Astrocyte (in vitro differentiated cells and primary cell): ENCODE measurements around the gene TENM4. TPM values are rescaled to one million over a fixed set of nuclear protein-coding genes. Genes with fewer than 3 reads are reported as not detected.

ENCODE experiments used
- DNase-seq: peaks from one replicate; pipeline ENCODE4 v3.0.0-alpha.2; 2010; ENCODE audit warnings: low read depth
- FAIRE-seq: peaks from 2 replicates; lab custom pipeline; 2011; peaks lifted over from hg19 to GRCh38; lab: Jason Lieb, UNC
- H2AFZ ChIP-seq: 2 replicates; pipeline ENCODE4 v1.6.0; 2012; ENCODE audit warnings: low read depth, low read length, inconsistent platforms
- H3K27ac ChIP-seq: 2 replicates; pipeline ENCODE4 v1.5.1; 2011; ENCODE audit warnings: low read depth, low read length, inconsistent platforms
- H3K27me3 ChIP-seq: 2 replicates; pipeline ENCODE4 v1.6.0; 2011; ENCODE audit warnings: low read length, inconsistent platforms; ENCODE audit not compliant: insufficient read depth
- H3K36me3 ChIP-seq: 2 replicates; pipeline ENCODE4 v1.5.1; 2011; ENCODE audit warnings: low read length, inconsistent platforms; ENCODE audit not compliant: insufficient read depth
- H3K4me1 ChIP-seq: 2 replicates; pipeline ENCODE4 v1.5.1; 2011; ENCODE audit warnings: low read length, inconsistent platforms; ENCODE audit not compliant: insufficient read depth
- H3K4me2 ChIP-seq: 2 replicates; pipeline ENCODE4 v1.6.0; 2012; ENCODE audit warnings: low read length, inconsistent platforms
- H3K4me3 ChIP-seq: 2 replicates; pipeline ENCODE4 v1.5.1; 2011; ENCODE audit warnings: low read depth, mild to moderate bottlenecking, low read length, inconsistent platforms; ENCODE audit not compliant: insufficient read depth
- H3K79me2 ChIP-seq: 2 replicates; pipeline ENCODE4 v1.6.0; 2012; ENCODE audit warnings: mild to moderate bottlenecking, low read length, inconsistent platforms; ENCODE audit not compliant: insufficient read depth
- H3K9ac ChIP-seq: 2 replicates; pipeline ENCODE4 v1.6.0; 2012; ENCODE audit warnings: mild to moderate bottlenecking, low read length, inconsistent platforms
- H3K9me3 ChIP-seq: 2 replicates; pipeline ENCODE4 v1.5.1; 2012; ENCODE audit warnings: low read depth, mild to moderate bottlenecking, low read length, inconsistent platforms; ENCODE audit not compliant: insufficient read depth
- H4K20me1 ChIP-seq: 2 replicates; pipeline ENCODE4 v1.6.0; 2012; ENCODE audit warnings: low read length, inconsistent platforms; ENCODE audit not compliant: insufficient read depth
- H3K27ac Mint-ChIP-seq: one replicate; pipeline ENCODE4 v1.8.0; 2021; ENCODE audit warnings: mild to moderate bottlenecking, mixed read lengths; ENCODE audit not compliant: unreplicated experiment
- H3K27me3 Mint-ChIP-seq: one replicate; pipeline ENCODE4 v1.8.0; 2021; ENCODE audit warnings: low read depth, mixed read lengths; ENCODE audit not compliant: unreplicated experiment
- H3K36me3 Mint-ChIP-seq: one replicate; pipeline ENCODE4 v1.8.0; 2021; ENCODE audit warnings: low read depth, mixed read lengths; ENCODE audit not compliant: unreplicated experiment
- H3K4me1 Mint-ChIP-seq: one replicate; pipeline ENCODE4 v1.8.0; 2021; ENCODE audit warnings: low read depth, mixed read lengths; ENCODE audit not compliant: unreplicated experiment
- H3K4me3 Mint-ChIP-seq: one replicate; pipeline ENCODE4 v1.8.0; 2021; ENCODE audit warnings: mild to moderate bottlenecking, moderate library complexity, mixed read lengths; ENCODE audit not compliant: unreplicated experiment
- H3K9me3 Mint-ChIP-seq: one replicate; pipeline ENCODE4 v1.8.0; 2021; ENCODE audit warnings: mild to moderate bottlenecking, mixed read lengths; ENCODE audit not compliant: unreplicated experiment
- CTCF ChIP-seq: IDR thresholded peaks from 2 replicates; pipeline ENCODE4 v1.5.1; 2011; ENCODE audit warnings: low read depth, mild to moderate bottlenecking, inconsistent platforms, low read length, moderate library complexity; ENCODE audit not compliant: insufficient read depth
- EZH2 ChIP-seq: IDR thresholded peaks from 2 replicates; pipeline ENCODE4 v1.6.1; 2012; ENCODE audit warnings: mild to moderate bottlenecking, low read length, inconsistent platforms; ENCODE audit not compliant: insufficient read depth
- total RNA-seq: library from RNA; stranded (reverse); gene quantifications from 2 replicates; pipeline ENCODE4 v1.2.1, GENCODE V29; 2021

The TENM4 gene
- total RNA-seq, 1 donor from 2014 or later: 7.5 TPM

GRCh38 chr11:79078456-79078855 lies 362.4 kb downstream of the TENM4 start:
- Histone ChIP-seq H3K4me3 (no peak overlapping the region), H3K9ac (peak overlapping the region; percentile 9), H3K4me2 (peak overlapping the region; percentile 6), H4K20me1 (no peaks in the 10 kb centered on the region), H3K36me3 (no peaks in the 10 kb centered on the region), H3K79me2 (no peaks in the 10 kb centered on the region), H3K27ac (no peak overlapping the region), H3K9me3 (no peaks in the 10 kb centered on the region), H2AFZ (no peak overlapping the region), H3K27me3 (no peaks in the 10 kb centered on the region), H3K4me1 (peaks cover 20% of the 10 kb centered on the region)
- Mint-ChIP-seq H3K27me3 (peaks cover 3% of the 10 kb centered on the region), H3K36me3 (peaks cover 6% of the 10 kb centered on the region), H3K4me3 (no peak overlapping the region), H3K27ac (no peak overlapping the region), H3K4me1 (peaks cover 17% of the 10 kb centered on the region), H3K9me3 (peaks cover 10% of the 10 kb centered on the region)
- DNase-seq (no peak), FAIRE-seq (no peak)
- TF ChIP-seq EZH2 (no peak), CTCF (no peak)

GRCh38 chr11:79077702-79078330 lies 363.0 kb downstream of the TENM4 start:
- H3K36me3 Mint-ChIP-seq: peaks cover 6% of the 10 kb centered on the region
- Histone ChIP-seq H2AFZ (peak overlapping the region; percentile 13), H3K4me2 (peak overlapping the region; percentile 6), H3K9ac (peak overlapping the region; percentile 9), H3K4me1 (peaks cover 17% of the 10 kb centered on the region), H3K27ac (no peak overlapping the region), H4K20me1 (no peaks in the 10 kb centered on the region), H3K36me3 (no peaks in the 10 kb centered on the region), H3K9me3 (no peaks in the 10 kb centered on the region), H3K79me2 (no peaks in the 10 kb centered on the region), H3K4me3 (no peak overlapping the region), H3K27me3 (no peaks in the 10 kb centered on the region)
- no peak overlapping the region for H3K27ac Mint-ChIP-seq
- no peak for TF ChIP-seq EZH2
- FAIRE-seq: no peak
- H3K9me3 Mint-ChIP-seq: peaks cover 10% of the 10 kb centered on the region
- H3K27me3 Mint-ChIP-seq: peaks cover 3% of the 10 kb centered on the region
- no peak overlapping the region for H3K4me3 Mint-ChIP-seq
- H3K4me1 Mint-ChIP-seq: peaks cover 15% of the 10 kb centered on the region
- DNase-seq: no peak

GRCh38 chr11:79076526-79077115 lies 364.2 kb downstream of the TENM4 start:
- peak; percentile 51 for TF ChIP-seq CTCF
- no peak for TF ChIP-seq EZH2
- H3K4me1 ChIP-seq: peaks cover 6% of the 10 kb centered on the region
- no peaks in the 10 kb centered on the region for H3K36me3 ChIP-seq
- H3K4me3 Mint-ChIP-seq: no peak overlapping the region
- H3K4me2 ChIP-seq: no peak overlapping the region
- H2AFZ ChIP-seq: no peak overlapping the region
- no peaks in the 10 kb centered on the region for H3K27me3 ChIP-seq
- peaks cover 3% of the 10 kb centered on the region for H3K27me3 Mint-ChIP-seq
- H3K27ac ChIP-seq: no peak overlapping the region
- peaks cover 13% of the 10 kb centered on the region for H3K4me1 Mint-ChIP-seq
- H4K20me1 ChIP-seq: no peaks in the 10 kb centered on the region
- H3K27ac Mint-ChIP-seq: no peak overlapping the region
- H3K36me3 Mint-ChIP-seq: peaks cover 6% of the 10 kb centered on the region
- no peak for FAIRE-seq
- H3K9ac ChIP-seq: no peak overlapping the region
- no peaks in the 10 kb centered on the region for H3K79me2 ChIP-seq
- no peak overlapping the region for H3K4me3 ChIP-seq
- no peak for DNase-seq
- no peaks in the 10 kb centered on the region for H3K9me3 ChIP-seq
- H3K9me3 Mint-ChIP-seq: peaks cover 10% of the 10 kb centered on the region
